Stimulated activated CD4-positive, alpha-beta T cell treated with anti-CD3 and anti-CD28 coated beads, Interleukin-4, amount 100 ng/mL, for 4 hours (primary cell): ENCODE data around the gene TRMT1.

Experiments
- DNase-seq, 2 experiments: peaks; one replicate each; pipeline ENCODE4 v3.0.0-alpha.2; 2020

The TRMT1 gene

GRCh38 chr19:13089857-13090507 is 26.6 kb downstream of the TRMT1 start:
- no peak for DNase-seq

GRCh38 chr19:13089139-13089856 is 27.2 kb downstream of the TRMT1 start:
- DNase-seq, result no peak

- DNase-seq, result no peak
Observed at GRCh38 chr19:13087795-13088537, 28.6 kb downstream of the TRMT1 start.

- no peak for DNase-seq
Observed at GRCh38 chr19:13087295-13087694, 29.2 kb downstream of the TRMT1 start.

GRCh38 chr19:13086341-13086740 is 30.2 kb downstream of the TRMT1 start:
- no peak for DNase-seq

GRCh38 chr19:13085666-13086065 is 30.9 kb downstream of the TRMT1 start:
- no peak for DNase-seq

GRCh38 chr19:13083627-13084026 is 32.9 kb downstream of the TRMT1 start:
- no peak for DNase-seq

GRCh38 chr19:13083008-13083404 is 33.5 kb downstream of the TRMT1 start:
- no peak for DNase-seq

GRCh38 chr19:13082192-13083007 is 34.1 kb downstream of the TRMT1 start:
- DNase-seq, result no peak

GRCh38 chr19:13079542-13079986 is 37.0 kb downstream of the TRMT1 start:
- no peak for DNase-seq

- DNase-seq, result no peak
Observed at GRCh38 chr19:13078897-13079541, 37.5 kb downstream of the TRMT1 start.

GRCh38 chr19:13078381-13078780 is 38.2 kb downstream of the TRMT1 start:
- no peak for DNase-seq

GRCh38 chr19:13077240-13077639 is 39.3 kb downstream of the TRMT1 start:
- no peak for DNase-seq

- no peak for DNase-seq
Observed at GRCh38 chr19:13076787-13077186, 39.8 kb downstream of the TRMT1 start.

GRCh38 chr19:13076320-13076719 is 40.2 kb downstream of the TRMT1 start:
- DNase-seq, result no peak

- DNase-seq, result no peak
Observed at GRCh38 chr19:13074378-13074777, 42.2 kb downstream of the TRMT1 start.

- no peak for DNase-seq
Observed at GRCh38 chr19:13073263-13073662, 43.3 kb downstream of the TRMT1 start.

- DNase-seq, result no peak
Observed at GRCh38 chr19:13072188-13072908, 44.2 kb downstream of the TRMT1 start.

- DNase-seq, result no peak
Observed at GRCh38 chr19:13071444-13072187, 44.9 kb downstream of the TRMT1 start.

- no peak for DNase-seq
Observed at GRCh38 chr19:13070425-13071140, 46.0 kb downstream of the TRMT1 start.
